Trophoblast cell (in vitro differentiated cells and primary cell): ENCODE data around the gene CEP164.

Experiments
- DNase-seq, 2 donors: peaks; one replicate each; pipeline ENCODE4 v3.0.0-alpha.2; 2016
- H2AFZ ChIP-seq: 2 replicates; pipeline ENCODE4 v1.6.1; 2013; ENCODE audit warnings: low read length, moderate library complexity, mild to moderate bottlenecking; ENCODE audit not compliant: insufficient read depth, poor library complexity
- H2AK5ac ChIP-seq: 2 replicates; pipeline ENCODE4 v1.6.1; 2013; ENCODE audit warnings: mild to moderate bottlenecking, low read length
- H2BK120ac ChIP-seq: 2 replicates; pipeline ENCODE4 v1.6.1; 2013; ENCODE audit warnings: low read length, mild to moderate bottlenecking, moderate library complexity; ENCODE audit not compliant: insufficient read depth, poor library complexity
- H2BK12ac ChIP-seq: 2 replicates; pipeline ENCODE4 v1.6.1; 2013; ENCODE audit warnings: mild to moderate bottlenecking, low read length, moderate library complexity
- H2BK5ac ChIP-seq: 2 replicates; pipeline ENCODE4 v1.6.1; 2013; ENCODE audit warnings: low read length, low read depth, moderate library complexity, mild to moderate bottlenecking; ENCODE audit not compliant: poor library complexity
- H3K14ac ChIP-seq: 2 replicates; pipeline ENCODE4 v1.6.1; 2013; ENCODE audit warnings: mild to moderate bottlenecking, low read length
- H3K18ac ChIP-seq: 2 replicates; pipeline ENCODE4 v1.6.1; 2013; ENCODE audit warnings: mild to moderate bottlenecking, low read length
- H3K23ac ChIP-seq: 2 replicates; pipeline ENCODE4 v1.6.1; 2013; ENCODE audit warnings: low read length
- H3K27ac ChIP-seq: 2 replicates; pipeline ENCODE4 v1.5.1; 2013; ENCODE audit warnings: low read depth, mild to moderate bottlenecking, inconsistent platforms, low read length, moderate library complexity
- H3K27me3 ChIP-seq: 2 replicates; pipeline ENCODE4 v1.6.1; 2013; ENCODE audit warnings: inconsistent platforms, mild to moderate bottlenecking, low read length, moderate library complexity; ENCODE audit not compliant: insufficient read depth
- H3K36me3 ChIP-seq, 2 experiments: 1 replicate in 1 of 2; 2 replicates in 1 of 2; pipeline ENCODE4 v1.6.1; 2013; ENCODE audit warnings: low read length in 2 of 2, mild to moderate bottlenecking in 2 of 2, moderate library complexity in 1 of 2; ENCODE audit not compliant: insufficient read depth in 2 of 2, control insufficient read depth in 1 of 2
- H3K4ac ChIP-seq: 2 replicates; pipeline ENCODE4 v1.6.1; 2013; ENCODE audit warnings: low read depth, mild to moderate bottlenecking, low read length, moderate library complexity
- H3K4me1 ChIP-seq, 2 experiments: 1 replicate in 1 of 2; 2 replicates in 1 of 2; pipeline ENCODE4 v1.6.1; 2013; ENCODE audit warnings: low read length in 2 of 2, mild to moderate bottlenecking in 2 of 2, moderate library complexity in 1 of 2; ENCODE audit not compliant: insufficient read depth in 2 of 2, control insufficient read depth in 1 of 2
- H3K4me2 ChIP-seq: 2 replicates; pipeline ENCODE4 v1.6.1; 2013; ENCODE audit warnings: inconsistent platforms, mild to moderate bottlenecking, low read length, moderate library complexity
- H3K4me3 ChIP-seq: 2 replicates; pipeline ENCODE4 v1.5.1; 2013; ENCODE audit warnings: mild to moderate bottlenecking, low read depth, low read length, inconsistent platforms
- H3K79me1 ChIP-seq: one replicate; pipeline ENCODE4 v1.6.1; 2013; ENCODE audit warnings: low read length
- H3K79me2 ChIP-seq: 2 replicates; pipeline ENCODE4 v1.6.1; 2013; ENCODE audit warnings: low read length, mild to moderate bottlenecking; ENCODE audit not compliant: control insufficient read depth, insufficient read depth, poor library complexity
- H3K9ac ChIP-seq: 2 replicates; pipeline ENCODE4 v1.6.1; 2013; ENCODE audit warnings: mild to moderate bottlenecking, low read length
- H3K9me3 ChIP-seq: 2 replicates; pipeline ENCODE4 v1.6.1; 2013; ENCODE audit warnings: low read depth, mild to moderate bottlenecking, control low read depth, inconsistent platforms, low read length; ENCODE audit not compliant: insufficient read depth
- H4K12ac ChIP-seq: 2 replicates; pipeline ENCODE4 v1.6.1; 2013; ENCODE audit warnings: low read depth, mild to moderate bottlenecking, low read length, moderate library complexity
- H4K8ac ChIP-seq: 2 replicates; pipeline ENCODE4 v1.6.1; 2013; ENCODE audit warnings: low read depth, mild to moderate bottlenecking, low read length, moderate library complexity
- H4K91ac ChIP-seq: one replicate; pipeline ENCODE4 v1.6.1; 2013; ENCODE audit warnings: low read depth, mild to moderate bottlenecking, low read length, moderate library complexity
- WGBS: extraction: QIAGEN DNeasy Blood & Tissue Kit; methylation state at CpG from one replicate; pipeline ENCODE4 v1.1.7; 2013; ENCODE audit warnings: missing lambda C conversion rate; ENCODE audit not compliant: insufficient read length, insufficient coverage; ENCODE audit errors: extremely low coverage; 5-methylcytosine and 5-hydroxymethylcytosine counted together

Gene CEP164

GRCh38 chr11:117300283-117300663 is 27.4 kb upstream of the CEP164 start:
- Histone ChIP-seq H3K27me3 (no peaks in the 10 kb centered on the region), H3K23ac (no peak overlapping the region), H2AK5ac (no peak overlapping the region), H2BK5ac (no peak overlapping the region), H4K91ac (no peak overlapping the region), H3K9me3 (no peaks in the 10 kb centered on the region), H3K36me3 (peaks cover 0 to 4% of the 10 kb centered on the region in 2 experiments), H3K27ac (no peak overlapping the region), H3K9ac (no peak overlapping the region), H4K12ac (no peak overlapping the region), H3K79me1 (peaks cover 5% of the 10 kb centered on the region), H3K4me3 (no peak overlapping the region), H3K4me1 (peaks cover 9 to 19% of the 10 kb centered on the region in 2 experiments), H3K18ac (no peak overlapping the region), H3K4me2 (peak overlapping the region; percentile 17), H2AFZ (no peak overlapping the region), H3K79me2 (no peaks in the 10 kb centered on the region), H3K4ac (no peak overlapping the region), H4K8ac (no peak overlapping the region), H2BK12ac (no peak overlapping the region), H3K14ac (no peak overlapping the region), H2BK120ac (no peak overlapping the region)
- DNase-seq, result no peak
- WGBS, result no CpG with 5 or more reads among the region's 17 CpGs

- WGBS, result 100% methylated on average over 4 of the region's 5 CpGs
Measured at GRCh38 chr11:117300773-117301172, 26.9 kb upstream of the CEP164 start.

GRCh38 chr11:117302228-117302627 is 25.4 kb upstream of the CEP164 start:
- H2BK12ac ChIP-seq, result no peak overlapping the region
- peaks cover 5% of the 10 kb centered on the region for H3K79me1 ChIP-seq
- no peak overlapping the region for H4K12ac ChIP-seq
- no peak overlapping the region for H3K23ac ChIP-seq
- no peak overlapping the region for H3K4me3 ChIP-seq
- no peak overlapping the region for H3K4ac ChIP-seq
- H4K91ac ChIP-seq, result no peak overlapping the region
- H3K27ac ChIP-seq, result no peak overlapping the region
- no peaks in the 10 kb centered on the region for H3K79me2 ChIP-seq
- no peak overlapping the region for H2AK5ac ChIP-seq
- H3K18ac ChIP-seq, result no peak overlapping the region
- no peak overlapping the region for H2BK5ac ChIP-seq
- H3K4me1 ChIP-seq, result peaks cover 9 to 19% of the 10 kb centered on the region in 2 experiments
- no peaks in the 10 kb centered on the region for H3K9me3 ChIP-seq
- H2BK120ac ChIP-seq, result no peak overlapping the region
- H3K36me3 ChIP-seq, result peaks cover 0 to 3% of the 10 kb centered on the region in 2 experiments
- no peaks in the 10 kb centered on the region for H3K27me3 ChIP-seq
- WGBS, result no CpG with 5 or more reads among the region's 7 CpGs
- H3K14ac ChIP-seq, result no peak overlapping the region
- DNase-seq, result no peak
- no peak overlapping the region for H2AFZ ChIP-seq
- no peak overlapping the region for H3K4me2 ChIP-seq
- H3K9ac ChIP-seq, result no peak overlapping the region
- H4K8ac ChIP-seq, result no peak overlapping the region

More at GRCh38 chr11:117300773-117301172, 26.9 kb upstream of the CEP164 start:
- Histone ChIP-seq H3K4me1 (peaks cover 9 to 19% of the 10 kb centered on the region in 2 experiments), H3K4me2 (peak overlapping the region; percentile 17), H3K27me3 (no peaks in the 10 kb centered on the region), H4K91ac (no peak overlapping the region), H2AFZ (no peak overlapping the region), H2BK120ac (no peak overlapping the region), H2BK12ac (no peak overlapping the region), H3K36me3 (peaks cover 0 to 2% of the 10 kb centered on the region in 2 experiments), H3K14ac (no peak overlapping the region), H4K12ac (no peak overlapping the region), H3K27ac (no peak overlapping the region), H3K23ac (no peak overlapping the region), H2BK5ac (no peak overlapping the region), H3K9me3 (no peaks in the 10 kb centered on the region), H3K4me3 (no peak overlapping the region), H3K9ac (no peak overlapping the region), H2AK5ac (no peak overlapping the region), H3K18ac (no peak overlapping the region), H3K79me1 (peaks cover 5% of the 10 kb centered on the region), H3K4ac (no peak overlapping the region), H4K8ac (no peak overlapping the region), H3K79me2 (no peaks in the 10 kb centered on the region)
- DNase-seq, result no peak

GRCh38 chr11:117303101-117303500 is 24.6 kb upstream of the CEP164 start:
- Histone ChIP-seq H2AFZ (no peak overlapping the region), H4K91ac (no peak overlapping the region), H3K79me1 (peaks cover 5% of the 10 kb centered on the region), H2BK12ac (no peak overlapping the region), H2AK5ac (no peak overlapping the region), H3K4me3 (no peak overlapping the region), H3K9ac (no peak overlapping the region), H2BK120ac (no peak overlapping the region), H3K79me2 (no peaks in the 10 kb centered on the region), H3K36me3 (peaks cover 0 to 3% of the 10 kb centered on the region in 2 experiments), H3K23ac (no peak overlapping the region), H3K4me2 (no peak overlapping the region), H4K12ac (no peak overlapping the region), H3K18ac (no peak overlapping the region), H4K8ac (no peak overlapping the region), H2BK5ac (no peak overlapping the region), H3K4me1 (peaks cover 9 to 19% of the 10 kb centered on the region in 2 experiments), H3K14ac (no peak overlapping the region), H3K4ac (no peak overlapping the region), H3K27me3 (no peaks in the 10 kb centered on the region), H3K27ac (no peak overlapping the region), H3K9me3 (no peaks in the 10 kb centered on the region)
- WGBS, result no CpG with 5 or more reads among the region's 4 CpGs
- DNase-seq, result no peak
